K562 (cell line): ENCODE results near the gene TMEM150A. TPM values are rescaled to one million over a fixed set of nuclear protein-coding genes. Genes with fewer than 3 reads are reported as not detected.

ENCODE experiments used
- BRD9 ChIP-seq: fragments of 450-650 bp; IDR thresholded peaks from 2 replicates; pipeline ENCODE4 v1.6.1; 2018; ENCODE audit warnings: low read depth; ENCODE audit not compliant: partially characterized antibody
- CHD2 ChIP-seq: IDR thresholded peaks from 2 replicates; pipeline ENCODE4 v1.6.1; 2011; ENCODE audit warnings: low read depth, low read length
- EP400 ChIP-seq: fragments of 450-650 bp; IDR thresholded peaks from 2 replicates; pipeline ENCODE4 v1.6.1; 2017; ENCODE audit warnings: antibody characterized with exemption, mild to moderate bottlenecking, moderate library complexity
- EWSR1 ChIP-seq: fragments of 450-650 bp; IDR thresholded peaks from 2 replicates; pipeline ENCODE4 v1.6.1; 2018; ENCODE audit warnings: borderline replicate concordance, mild to moderate bottlenecking, low read depth, moderate library complexity; ENCODE audit not compliant: partially characterized antibody
- FOXO4 ChIP-seq: fragments of 450-650 bp; formaldehyde crosslinking; IDR thresholded peaks from 2 replicates; pipeline ENCODE4 v1.4.0; 2020; ENCODE audit warnings: mild to moderate bottlenecking, moderate library complexity
- HOMEZ ChIP-seq: fragments of 250-450 bp; sonication (Bioruptor Pico); IDR thresholded peaks from 2 replicates; pipeline ENCODE4 v1.4.0; 2020; ENCODE audit warnings: mild to moderate bottlenecking, moderate library complexity
- ILF3 ChIP-seq: fragments of 450-650 bp; IDR thresholded peaks from 2 replicates; pipeline ENCODE4 v1.6.1; 2018; ENCODE audit warnings: antibody characterized with exemption, mild to moderate bottlenecking, moderate library complexity, borderline replicate concordance
- IRF1 ChIP-seq: sonication (generic); formaldehyde crosslinking; IDR thresholded peaks from 2 replicates; pipeline ENCODE4 v1.8.0; 2022; ENCODE audit warnings: missing genetic modification reagents, mild to moderate bottlenecking, borderline replicate concordance
- LARP7 ChIP-seq: fragments of 450-650 bp; IDR thresholded peaks from 2 replicates; pipeline ENCODE4 v1.6.1; 2016
- MNT ChIP-seq, 2 experiments: fragments of 450-650 bp; conservative IDR thresholded peaks; 2 replicates each; pipeline ENCODE4 v1.6.1; 2017; ENCODE audit warnings: mild to moderate bottlenecking in 2 of 2, moderate library complexity in 2 of 2
- RBBP5 ChIP-seq: fragments of 200-600 bp; sonication (generic); IDR thresholded peaks from 2 replicates; pipeline ENCODE4 v1.6.1; 2012; ENCODE audit warnings: borderline replicate concordance, mild to moderate bottlenecking, low read length, control low read depth, inconsistent platforms; ENCODE audit not compliant: insufficient read depth, poor library complexity, severe bottlenecking
- RBM25 ChIP-seq: fragments of 200-400 bp; formaldehyde crosslinking; IDR thresholded peaks from 2 replicates; pipeline ENCODE4 v1.6.1; 2018; ENCODE audit warnings: low read length, low read depth, moderate library complexity; ENCODE audit not compliant: severe bottlenecking
- SPI1 ChIP-seq: IDR thresholded peaks from 2 replicates; pipeline ENCODE4 v1.6.1; 2011; ENCODE audit warnings: low read depth, low read length, control low read depth, borderline replicate concordance
- TCF7L2 ChIP-seq: fragments of 150-350 bp; IDR thresholded peaks from 2 replicates; pipeline ENCODE4 v1.6.1; 2016; ENCODE audit warnings: low read depth, mild to moderate bottlenecking, low read length, moderate library complexity
- ZBTB43 ChIP-seq: sonication (generic); formaldehyde crosslinking; IDR thresholded peaks from 2 replicates; pipeline ENCODE4 v1.8.0; 2023; ENCODE audit warnings: mild to moderate bottlenecking, missing genetic modification reagents
- ZKSCAN1 ChIP-seq: fragments of 150-350 bp; IDR thresholded peaks from 2 replicates; pipeline ENCODE4 v1.6.1; 2016; ENCODE audit warnings: low read depth, low read length
- ZNF316 ChIP-seq: fragments of 450-650 bp; IDR thresholded peaks from 2 replicates; pipeline ENCODE4 v1.6.1; 2016
- ZNF449 ChIP-seq: fragments of 250-450 bp; sonication (Bioruptor Pico); IDR thresholded peaks from 2 replicates; pipeline ENCODE4 v1.8.0; 2022; ENCODE audit warnings: moderate library complexity, mild to moderate bottlenecking, inconsistent platforms
- polyA plus RNA-seq, 8 experiments: library from polyadenylated mRNA; depleted of rRNA in 4 of 8; stranded (reverse) in 5 of 8; unstranded in 3 of 8; fragments of >200 nt; fragmentation: Nextera tagmentation in 2 of 8; fragmentation: Illumina TruSeq in 1 of 8; extraction: Ambion mirVana in 2 of 8; extraction: Trizol in 1 of 8; gene quantifications; 2 replicates each; pipeline versions ENCODE4 v1.2.1 to v1.2.3, GENCODE V29; 2011 to 2014; ENCODE audit warnings: inconsistent platforms in 1 of 8, missing spikeins in 1 of 8
- total RNA-seq, 7 experiments: library from RNA; depleted of rRNA in 6 of 7; stranded (reverse); fragments of >200 nt in 6 of 7; fragmentation: Illumina TruSeq in 2 of 7; extraction: Trizol in 2 of 7; gene quantifications; 2 replicates each; pipeline versions ENCODE4 v1.2.1 to v1.2.3, GENCODE V29; 2011 to 2021; ENCODE audit warnings: low replicate concordance in 1 of 7

The TMEM150A gene
- total and polyA plus RNA-seq, 9 of the 15 experiments (the other 6 are each of a cell fraction or from before 2014, with no cell fraction given) = 3.9 to 17.1 (median 8.4) TPM

- no peak for TF ChIP-seq FOXO4 (CRISPR knock-in tag)
- TF ChIP-seq EP400 = peak; percentile 80
- TF ChIP-seq ZBTB43 (CRISPR knock-in tag) = no peak
- TF ChIP-seq EWSR1 = no peak
- no peak for TF ChIP-seq ILF3
- 0 out of 2 replicates have a peak, but pooled peaks have one; percentile 17 for TF ChIP-seq ZKSCAN1
- peak; percentile 49 for TF ChIP-seq BRD9
- 0 out of 2 replicates have a peak, but pooled peaks have one; percentile 58 for TF ChIP-seq LARP7
- no peak for TF ChIP-seq SPI1
- TF ChIP-seq CHD2 = no peak
- no peak for TF ChIP-seq ZNF449
- no peak for TF ChIP-seq IRF1
- no peak for TF ChIP-seq RBM25
- peak; percentile 72 for TF ChIP-seq RBBP5
- peak in 1 of 2 experiments; percentile 73; a peak in 2 of 4 replicates for TF ChIP-seq MNT (conservative IDR thresholded peaks at IDR 0.05)
- no peak for TF ChIP-seq TCF7L2
- no peak for TF ChIP-seq ZNF316
- no peak for TF ChIP-seq HOMEZ (CRISPR knock-in tag)
Observed at GRCh38 chr2:85561280-85562212, 41.0 kb downstream of the TMEM150A start, which contains the start of gene GGCX (continued).
